ENCODE measurements around the gene HNF1A. TPM values are rescaled to one million over a fixed set of nuclear protein-coding genes. Genes with fewer than 3 reads are reported as not detected.
"Not testable (repeated sequence)": the region's sequence is repeated elsewhere in the genome, so short reads cannot be mapped to it uniquely, and the experiment has no call there.

Gene HNF1A
- total RNA-seq, 4 donors from 2014 or later: not detected

- H3K36me3 ChIP-seq: no peaks in the 10 kb centered on the region
- H3K4me3 ChIP-seq (replicated peaks in 1 of 3): peak within 1 kb of the TSS; percentile 4 to 27 (median 16)
- H3K4me1 ChIP-seq: peaks cover 0 to 10% of the 10 kb centered on the region in 2 donors
- peak; percentile 5 to 17 for DNase-seq
- WGBS, 2 donors: 22 to 29% methylated on average over 11 of the region's 13 CpGs
- H3K27ac ChIP-seq: peak within 1 kb of the TSS in 1 of 3 donors; percentile 20
- intact Hi-C loops (cut with DNase I): no loop called here
- TF ChIP-seq POLR2A (IDR thresholded peaks at IDR 0.05): peak in 1 of 2 donors; percentile 9
- TF ChIP-seq, protein P1, sequence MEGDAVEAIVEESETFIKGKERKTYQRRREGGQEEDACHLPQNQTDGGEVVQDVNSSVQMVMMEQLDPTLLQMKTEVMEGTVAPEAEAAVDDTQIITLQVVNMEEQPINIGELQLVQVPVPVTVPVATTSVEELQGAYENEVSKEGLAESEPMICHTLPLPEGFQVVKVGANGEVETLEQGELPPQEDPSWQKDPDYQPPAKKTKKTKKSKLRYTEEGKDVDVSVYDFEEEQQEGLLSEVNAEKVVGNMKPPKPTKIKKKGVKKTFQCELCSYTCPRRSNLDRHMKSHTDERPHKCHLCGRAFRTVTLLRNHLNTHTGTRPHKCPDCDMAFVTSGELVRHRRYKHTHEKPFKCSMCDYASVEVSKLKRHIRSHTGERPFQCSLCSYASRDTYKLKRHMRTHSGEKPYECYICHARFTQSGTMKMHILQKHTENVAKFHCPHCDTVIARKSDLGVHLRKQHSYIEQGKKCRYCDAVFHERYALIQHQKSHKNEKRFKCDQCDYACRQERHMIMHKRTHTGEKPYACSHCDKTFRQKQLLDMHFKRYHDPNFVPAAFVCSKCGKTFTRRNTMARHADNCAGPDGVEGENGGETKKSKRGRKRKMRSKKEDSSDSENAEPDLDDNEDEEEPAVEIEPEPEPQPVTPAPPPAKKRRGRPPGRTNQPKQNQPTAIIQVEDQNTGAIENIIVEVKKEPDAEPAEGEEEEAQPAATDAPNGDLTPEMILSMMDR (IDR thresholded peaks at IDR 0.05): no peak
- H3K27me3 ChIP-seq: no peaks in the 10 kb centered on the region
- H3K9me3 ChIP-seq: no peaks in the 10 kb centered on the region
These were observed 60.7 kb downstream of the HNF1A start, which contains the start of gene OASL for GRCh38 chr12:121038861-121039668. TSS of gene OASL (minus strand) at chr12:121039246. CDS start at chr12:121038971, 275 bp downstream.

DNA sequence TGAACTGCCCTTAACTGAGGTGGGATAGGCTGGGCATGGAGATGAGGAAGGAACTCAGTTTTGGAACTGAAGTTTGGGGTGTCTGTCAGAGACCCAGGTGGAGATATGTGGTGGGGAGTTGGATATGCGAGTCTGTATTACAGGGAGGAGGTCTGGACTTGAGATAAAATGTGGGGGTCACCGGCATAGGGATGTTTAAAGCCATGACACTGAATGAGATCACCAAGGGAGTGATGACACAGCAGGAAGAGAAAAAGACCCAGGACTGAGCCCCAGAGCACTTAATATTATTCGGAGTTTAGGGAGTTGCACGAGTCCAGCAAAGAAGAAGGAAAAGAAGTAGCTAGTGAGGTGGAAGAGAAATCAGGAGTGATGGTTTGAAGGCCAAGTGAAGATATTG lies 64.7 kb downstream of the HNF1A start:
- WGBS, 2 donors: 74 to 85% methylated on average over 4 of the region's 4 CpGs

GRCh38 chr12:121047400-121047799 lies 69.1 kb downstream of the HNF1A start:
- 89% methylated on average over 12 of the region's 12 CpGs for WGBS, 2 donors
- DNase-seq; H3K27ac ChIP-seq; H3K4me1 ChIP-seq; H3K4me3 ChIP-seq (replicated peaks in 1 of 3); H3K36me3 ChIP-seq; H3K9me3 ChIP-seq; H3K27me3 ChIP-seq; intact Hi-C loops (cut with DNase I): not testable (repeated sequence)

More for the DNA sequence above, 64.7 kb downstream of the HNF1A start:
- TF ChIP-seq, protein P1 (IDR thresholded peaks at IDR 0.05): no peak
- no peak for TF ChIP-seq POLR2A (IDR thresholded peaks at IDR 0.05)
- no peak for DNase-seq
- H3K36me3 ChIP-seq: no peaks in the 10 kb centered on the region
- peaks cover 0 to 10% of the 10 kb centered on the region in 2 donors for H3K4me1 ChIP-seq
- no peaks in the 10 kb centered on the region for H3K9me3 ChIP-seq
- no peak overlapping the region for H3K27ac ChIP-seq
- H3K27me3 ChIP-seq: no peaks in the 10 kb centered on the region
- no peak overlapping the region for H3K4me3 ChIP-seq (replicated peaks in 1 of 3)
- intact Hi-C loops (cut with DNase I): no loop called here

DNA sequence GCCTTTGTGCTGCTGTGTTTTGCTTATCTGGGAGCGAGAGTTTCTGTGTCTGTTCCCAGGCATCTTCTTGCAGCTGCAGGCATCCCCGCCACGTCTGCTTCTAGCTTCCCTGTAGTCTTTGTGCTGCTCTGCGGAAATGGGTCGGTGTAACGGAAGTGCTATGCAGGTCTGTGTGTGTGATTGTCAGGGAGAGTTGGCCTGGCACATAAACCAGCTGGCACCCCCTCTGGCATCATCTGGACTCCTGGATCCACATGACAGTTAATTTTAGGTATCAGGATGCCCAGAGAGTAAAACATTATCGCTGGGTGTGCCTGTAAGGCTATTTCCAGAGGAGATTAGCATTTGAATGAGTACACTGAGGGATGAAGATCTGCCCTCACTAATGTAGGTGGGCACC lies 70.1 kb downstream of the HNF1A start:
- H3K4me1 ChIP-seq: no peaks in the 10 kb centered on the region
- H3K4me3 ChIP-seq (replicated peaks in 1 of 3): no peak overlapping the region
- 71 to 85% methylated on average over 7 of the region's 7 CpGs for WGBS, 2 donors
- intact Hi-C loops (cut with DNase I): no loop called here
- no peak overlapping the region for H3K27ac ChIP-seq
- no peaks in the 10 kb centered on the region for H3K27me3 ChIP-seq
- no peak for DNase-seq
- TF ChIP-seq, protein P1 (IDR thresholded peaks at IDR 0.05): no peak
- TF ChIP-seq POLR2A (IDR thresholded peaks at IDR 0.05): no peak
- no peaks in the 10 kb centered on the region for H3K36me3 ChIP-seq
- no peaks in the 10 kb centered on the region for H3K9me3 ChIP-seq

DNA sequence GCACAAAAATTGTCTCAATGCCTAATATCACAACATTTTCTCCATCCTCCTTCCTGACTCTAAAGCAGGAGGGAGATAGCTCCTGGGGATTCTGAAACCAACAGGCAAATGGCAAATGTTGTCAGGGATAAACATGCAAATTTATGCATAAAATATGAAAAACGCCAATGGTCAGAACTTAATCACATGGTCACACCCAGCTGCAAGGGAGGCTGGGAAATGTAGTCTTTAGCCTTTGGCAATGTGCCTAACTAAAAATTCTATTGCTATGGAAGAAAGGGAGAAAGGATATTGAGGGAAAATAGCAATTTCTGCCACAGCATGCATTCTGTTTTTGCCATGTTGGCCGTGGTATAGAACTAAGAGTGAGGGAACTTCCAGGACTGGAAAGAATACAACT lies 72.4 kb downstream of the HNF1A start:
- no peak for DNase-seq
- TF ChIP-seq, protein P1 (IDR thresholded peaks at IDR 0.05): no peak
- no peak for TF ChIP-seq POLR2A (IDR thresholded peaks at IDR 0.05)
- no peaks in the 10 kb centered on the region for H3K9me3 ChIP-seq
- no peak overlapping the region for H3K4me3 ChIP-seq (replicated peaks in 1 of 3)
- no peaks in the 10 kb centered on the region for H3K36me3 ChIP-seq
- intact Hi-C loops (cut with DNase I): no loop called here
- H3K27me3 ChIP-seq: no peaks in the 10 kb centered on the region
- no peak overlapping the region for H3K27ac ChIP-seq
- H3K4me1 ChIP-seq: no peaks in the 10 kb centered on the region
- WGBS, 2 donors: 58 to 68% methylated on average over 2 of the region's 2 CpGs

Other genes with a start within 250 kb of the HNF1A start
- gene SPPL3, start 74.2 kb upstream of the HNF1A start, total RNA-seq: 10 to 100 TPM; 25.7 to 37.5 (median 34.7) TPM
- gene C12orf43, start 37.9 kb downstream of the HNF1A start, total RNA-seq: 10 to 100 TPM; 11.3 to 15.8 (median 13.0) TPM
- gene OASL, start 60.7 kb downstream of the HNF1A start, total RNA-seq: 1 to 10 TPM in 1 of 4 donors, under 1 TPM in 3; 0.20 to 1.4 (median 0.49) TPM
- 1 to 10 TPM in 1 of 4 donors, under 1 TPM in 3; 0.44 to 1.5 (median 0.73) TPM for gene P2RX7, start 154.3 kb downstream of the HNF1A start, total RNA-seq
- 10 to 100 TPM; 36.8 to 87.3 (median 56.1) TPM for gene P2RX4, start 231.6 kb downstream of the HNF1A start, total RNA-seq